Heart right ventricle (tissue), 16 donors: ENCODE data around the gene RPL15. TPM values are rescaled to one million over a fixed set of nuclear protein-coding genes. Genes with fewer than 3 reads are reported as not detected.

Experiments
- ATAC-seq, 8 donors: fragments of 200-7000 bp; cut with Tn5 transposase; one replicate each; pipeline ENCODE4 v1.9.1; 2020; ENCODE audit warnings: mild to moderate bottlenecking in 8 of 8, moderate library complexity in 8 of 8, moderate number of reproducible peaks in 1 of 8
- DNase-seq, 2 donors: peaks; one replicate each; pipeline ENCODE4 v3.0.0-alpha.2; 2020
- H3K27ac ChIP-seq, 10 donors: fragments of 200-600 bp; sonication (generic) in 2 of 10; one replicate each; pipeline versions ENCODE4 v1.5.0 to v1.8.0; 2020 to 2022; ENCODE audit warnings: mild to moderate bottlenecking in 3 of 10
- H3K27me3 ChIP-seq, 7 donors: fragments of 200-600 bp; one replicate each; pipeline ENCODE4 v1.8.0; 2021 to 2022; ENCODE audit warnings: mild to moderate bottlenecking in 2 of 7
- H3K36me3 ChIP-seq, 9 donors: fragments of 200-600 bp; sonication (generic) in 1 of 9; one replicate each; pipeline versions ENCODE4 v1.5.0 to v1.8.0; 2020 to 2022; ENCODE audit warnings: mild to moderate bottlenecking in 2 of 9
- H3K4me1 ChIP-seq, 9 donors: fragments of 200-600 bp; sonication (generic) in 1 of 9; one replicate each; pipeline versions ENCODE4 v1.5.0 to v1.8.0; 2020 to 2022; ENCODE audit warnings: mild to moderate bottlenecking in 4 of 9
- H3K4me3 ChIP-seq, 10 donors: fragments of 200-600 bp; sonication (generic) in 2 of 10; one replicate each; pipeline versions ENCODE4 v1.5.0 to v1.8.0; 2020 to 2022; ENCODE audit warnings: mild to moderate bottlenecking in 7 of 10, moderate library complexity in 2 of 10
- H3K9me3 ChIP-seq, 11 donors: fragments of 200-600 bp in 10 of 11; sonication (generic) in 2 of 11; one replicate each; pipeline versions ENCODE4 v1.5.0 to v1.8.0; 2013 to 2022; ENCODE audit warnings: mild to moderate bottlenecking in 2 of 11, control low read depth in 1 of 11, moderate library complexity in 1 of 11
- CTCF ChIP-seq, 9 donors: fragments of 200-600 bp; sonication (generic) in 2 of 9; IDR thresholded peaks; one replicate each; pipeline versions ENCODE4 v1.5.0 to v1.8.0; 2021 to 2022; ENCODE audit warnings: antibody characterized with exemption in 9 of 9, mild to moderate bottlenecking in 5 of 9, moderate library complexity in 1 of 9
- WGBS, 2 donors: extraction: QIAGEN DNeasy Blood & Tissue Kit; methylation state at CpG; one replicate each; pipeline ENCODE4 v1.1.7; 2013; ENCODE audit warnings: inconsistent platforms in 1 of 2; 5-methylcytosine and 5-hydroxymethylcytosine counted together
- intact Hi-C, 10 donors: fragments of 100-400 bp; cut with DNase I; formaldehyde crosslinking; loops; one replicate each; pipeline versions ENCODE4 v1.11.1 to v1.14.2; 2022
- polyA plus RNA-seq, 2 donors: library from polyadenylated mRNA; stranded (reverse); fragments of 200-250 nt; gene quantifications; one replicate each; pipeline ENCODE4 v1.2.3, GENCODE V29; 2013
- total RNA-seq, 10 donors: library from RNA; stranded (reverse); fragmentation: NEBNext Ultra II Directional in 3 of 10; extraction: Animal tissue kit (Norgen Biotek cat#: 25700) in 3 of 10; gene quantifications; one replicate each; pipeline versions ENCODE4 v1.2.1 to v1.2.4, GENCODE V29; 2021 to 2023
- donor health status: Arrhythmogenic right ventricular cardiomyopathy.
- donor health status: ischemic (EF 13 %, LVEDD 7.1; RV severe dilation, severe dysfunction).
- donor health status: healthy with polysubstance abuse.
- donor health status: DM: no; HTN: yes; CAD: no.
- donor health status: DM: no; HTN: no; CAD: no.
- donor health status: ischemic (EF 25% LVEDD 6.9; RV normal size, moderate dysfunction).
- donor health status: ischemic (EF 25% LVEDD 5.7; RV mildly dilated, moderate dysfunction).
- donor health status: healthy.
- donor health status: DM: yes; HTN: yes; CAD: no.
- donor health status: Ischemic cardiomyopathy.
- donor health status: ischemic (EF 35%, LVEDD 5.7; RV mildly dilated, moderate dysfunction).
- donor health status: nonischemic (EF 11% LVEDD 7.7; RV severe dilation, severe dysfunction).
- donor health status: DM: yes; HTN: yes; CAD: no.
- donor health status: PGD.
- donor health status: ischemic (EF 29% LVEDD 5.4; RV normal size, mild dysfunction).
- donor health status: nonischemic (EF 23%, LVEDD 6.1; RV moderate dilation, normal function).

The RPL15 gene
- total and polyA plus RNA-seq, 12 donors: 869 to 3,225 (median 932) TPM

- peak; percentile 58 to 63 for DNase-seq
- H3K36me3 ChIP-seq: peaks cover 0 to 9% (median 0%) of the 10 kb centered on the region in 9 donors
- ATAC-seq: no peak
- H3K4me3 ChIP-seq: peak overlapping the region in 5 of 10 donors; percentile 3 to 31 (median 19)
- H3K9me3 ChIP-seq: no peaks in the 10 kb centered on the region
- H3K27ac ChIP-seq: peak overlapping the region in 8 of 10 donors; percentile 1 to 100 (median 30)
- no peaks in the 10 kb centered on the region for H3K27me3 ChIP-seq
- peaks cover 23 to 87% (median 83%) of the 10 kb centered on the region in 9 donors for H3K4me1 ChIP-seq
- TF ChIP-seq CTCF (IDR thresholded peaks at IDR 0.05): no peak
- intact Hi-C loops: no loop called here
These were observed 32.9 kb downstream of the RPL15 start for GRCh38 chr3:23949784-23950183.

- no peak for DNase-seq
- peak overlapping the region in 5 of 10 donors; percentile 3 to 31 (median 19) for H3K4me3 ChIP-seq
- TF ChIP-seq CTCF (IDR thresholded peaks at IDR 0.05): no peak
- no peak for ATAC-seq
- peaks cover 23 to 92% (median 84%) of the 10 kb centered on the region in 9 donors for H3K4me1 ChIP-seq
- intact Hi-C loops: no loop called here
- H3K27me3 ChIP-seq: no peaks in the 10 kb centered on the region
- H3K9me3 ChIP-seq: no peaks in the 10 kb centered on the region
- peak overlapping the region in 8 of 10 donors; percentile 1 to 100 (median 30) for H3K27ac ChIP-seq
- H3K36me3 ChIP-seq: peaks cover 0 to 14% (median 0%) of the 10 kb centered on the region in 9 donors
These were observed 33.4 kb downstream of the RPL15 start for GRCh38 chr3:23950293-23950692.

- TF ChIP-seq CTCF (IDR thresholded peaks at IDR 0.05): no peak
- H3K27ac ChIP-seq: no peak overlapping the region
- intact Hi-C loops: no loop called here
- no peak overlapping the region for H3K4me3 ChIP-seq
- WGBS, 2 donors: 72 to 76% methylated on average over 4 of the region's 4 CpGs
- peaks cover 16 to 90% (median 74%) of the 10 kb centered on the region in 9 donors for H3K4me1 ChIP-seq
- DNase-seq: no peak
- H3K27me3 ChIP-seq: no peaks in the 10 kb centered on the region
- no peak for ATAC-seq
- peaks cover 0 to 32% (median under 1%) of the 10 kb centered on the region in 9 donors for H3K36me3 ChIP-seq
- no peaks in the 10 kb centered on the region for H3K9me3 ChIP-seq
These were observed 35.7 kb downstream of the RPL15 start for GRCh38 chr3:23952646-23953045.

- Histone ChIP-seq H3K4me1 (peaks cover 14 to 82% (median 66%) of the 10 kb centered on the region in 9 donors), H3K27ac (no peak overlapping the region), H3K4me3 (no peak overlapping the region), H3K36me3 (peaks cover 0 to 41% (median 3%) of the 10 kb centered on the region in 9 donors), H3K9me3 (no peaks in the 10 kb centered on the region), H3K27me3 (no peaks in the 10 kb centered on the region)
- DNase-seq: no peak
- no peak for ATAC-seq
- WGBS, 2 donors: 22 to 42% methylated on average over 1 of the region's 1 CpG
- no peak for TF ChIP-seq CTCF (IDR thresholded peaks at IDR 0.05)
- intact Hi-C loops: no loop called here
These were observed 36.6 kb downstream of the RPL15 start for GRCh38 chr3:23953523-23953922.
